HepG2 (cell line): ENCODE measurements around the gene ARCN1. TPM values are rescaled to one million over a fixed set of nuclear protein-coding genes. Genes with fewer than 3 reads are reported as not detected.
A peak's percentile ranks its signal among the peaks of the same experiment; 100 is the strongest.

Experiments used
- CEBPZ ChIP-seq: IDR thresholded peaks from 2 replicates; pipeline ENCODE4 v1.6.1; 2012; ENCODE audit warnings: low read length, improper control_type of control experiment
- GATAD1 ChIP-seq: IDR thresholded peaks from 2 replicates; pipeline ENCODE4 v1.6.1; 2016; ENCODE audit warnings: missing genetic modification reagents, missing compliant biosample characterization
- HOXA3 ChIP-seq: sonication (generic); formaldehyde crosslinking; IDR thresholded peaks from 2 replicates; pipeline ENCODE4 v1.5.0; 2020; ENCODE audit warnings: missing genetic modification reagents
- IKZF1 ChIP-seq: fragments of 450-650 bp; IDR thresholded peaks from 2 replicates; pipeline ENCODE4 v1.7.1; 2016
- KIAA2018 ChIP-seq: sonication (generic); formaldehyde crosslinking; IDR thresholded peaks from 2 replicates; pipeline ENCODE4 v1.5.0; 2020; ENCODE audit warnings: mild to moderate bottlenecking, missing genetic modification reagents, borderline replicate concordance
- PHF20 ChIP-seq: sonication (generic); formaldehyde crosslinking; IDR thresholded peaks from 2 replicates; pipeline ENCODE4 v1.5.0; 2020; ENCODE audit warnings: mild to moderate bottlenecking, missing genetic modification reagents
- SOX6 ChIP-seq, 2 experiments: fragments of 450-650 bp in 1 of 2; sonication (generic) in 1 of 2; formaldehyde crosslinking in 1 of 2; IDR thresholded peaks; 2 replicates each; pipeline versions ENCODE4 v1.4.0 to v1.6.1; 2017 to 2020; ENCODE audit warnings: antibody characterized with exemption in 1 of 2, mild to moderate bottlenecking in 1 of 2, missing genetic modification reagents in 1 of 2
- ZFX ChIP-seq: sonication (generic); formaldehyde crosslinking; IDR thresholded peaks from 2 replicates; pipeline ENCODE4 v1.4.0; 2020; ENCODE audit warnings: mild to moderate bottlenecking, low read depth, missing genetic modification reagents, moderate library complexity
- ZNF558 ChIP-seq: sonication (generic); formaldehyde crosslinking; IDR thresholded peaks from 2 replicates; pipeline ENCODE4 v1.9.0; 2022; ENCODE audit warnings: mild to moderate bottlenecking, missing genetic modification reagents, borderline replicate concordance
- ZNF776 ChIP-seq: sonication (generic); formaldehyde crosslinking; IDR thresholded peaks from 2 replicates; pipeline ENCODE4 v1.4.0; 2020; ENCODE audit warnings: mild to moderate bottlenecking, missing genetic modification reagents
- ZSCAN22 ChIP-seq: sonication (generic); formaldehyde crosslinking; IDR thresholded peaks from 2 replicates; pipeline ENCODE4 v1.4.0; 2020; ENCODE audit warnings: mild to moderate bottlenecking, missing genetic modification reagents
- polyA plus RNA-seq, 8 experiments: library from polyadenylated mRNA; depleted of rRNA in 3 of 8; stranded (reverse) in 7 of 8; unstranded in 1 of 8; fragments of >200 nt; fragmentation: Illumina TruSeq in 4 of 8; extraction: Trizol in 4 of 8; gene quantifications; 2 replicates each; pipeline versions ENCODE4 v1.2.1 to v1.2.3, GENCODE V29; 2011 to 2016; ENCODE audit warnings: low read depth in 4 of 8, missing spikeins in 1 of 8, mixed read lengths in 1 of 8; ENCODE audit not compliant: insufficient read depth in 1 of 8
- total RNA-seq, 5 experiments: library from RNA; depleted of rRNA; stranded (reverse); fragments of >200 nt; fragmentation: Illumina TruSeq; extraction: Trizol; gene quantifications; 2 replicates each; pipeline ENCODE4 v1.2.3, GENCODE V29; 2016; ENCODE audit warnings: low read depth in 1 of 5
- TF ChIP-seq, protein P1 (sequence below): sonication (generic); formaldehyde crosslinking; IDR thresholded peaks from 2 replicates; pipeline ENCODE4; 2020; ENCODE audit warnings: missing genetic modification reagents, mild to moderate bottlenecking, borderline replicate concordance

ARCN1 gene
- total and polyA plus RNA-seq, 2 of the 13 experiments (the other 11 are each of a cell fraction or from before 2014, with no cell fraction given): 148 to 200 TPM

GRCh38 chr11:118572061-118572980 is at the start of gene ARCN1 (continued):
- TF ChIP-seq, protein P1, sequence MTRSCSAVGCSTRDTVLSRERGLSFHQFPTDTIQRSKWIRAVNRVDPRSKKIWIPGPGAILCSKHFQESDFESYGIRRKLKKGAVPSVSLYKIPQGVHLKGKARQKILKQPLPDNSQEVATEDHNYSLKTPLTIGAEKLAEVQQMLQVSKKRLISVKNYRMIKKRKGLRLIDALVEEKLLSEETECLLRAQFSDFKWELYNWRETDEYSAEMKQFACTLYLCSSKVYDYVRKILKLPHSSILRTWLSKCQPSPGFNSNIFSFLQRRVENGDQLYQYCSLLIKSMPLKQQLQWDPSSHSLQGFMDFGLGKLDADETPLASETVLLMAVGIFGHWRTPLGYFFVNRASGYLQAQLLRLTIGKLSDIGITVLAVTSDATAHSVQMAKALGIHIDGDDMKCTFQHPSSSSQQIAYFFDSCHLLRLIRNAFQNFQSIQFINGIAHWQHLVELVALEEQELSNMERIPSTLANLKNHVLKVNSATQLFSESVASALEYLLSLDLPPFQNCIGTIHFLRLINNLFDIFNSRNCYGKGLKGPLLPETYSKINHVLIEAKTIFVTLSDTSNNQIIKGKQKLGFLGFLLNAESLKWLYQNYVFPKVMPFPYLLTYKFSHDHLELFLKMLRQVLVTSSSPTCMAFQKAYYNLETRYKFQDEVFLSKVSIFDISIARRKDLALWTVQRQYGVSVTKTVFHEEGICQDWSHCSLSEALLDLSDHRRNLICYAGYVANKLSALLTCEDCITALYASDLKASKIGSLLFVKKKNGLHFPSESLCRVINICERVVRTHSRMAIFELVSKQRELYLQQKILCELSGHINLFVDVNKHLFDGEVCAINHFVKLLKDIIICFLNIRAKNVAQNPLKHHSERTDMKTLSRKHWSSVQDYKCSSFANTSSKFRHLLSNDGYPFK (CRISPR knock-in tag): peak; percentile 50; the same call in 1 of the 2 replicates
- TF ChIP-seq GATAD1 (CRISPR knock-in tag) (peak; percentile 21; the same call in 1 of the 2 replicates), CEBPZ (no peak), ZSCAN22 (CRISPR knock-in tag) (no peak), SOX6 (IDR thresholded peaks at IDR 0.05) (no peak), SOX6 (CRISPR knock-in tag; IDR thresholded peaks at IDR 0.05) (no peak), ZNF558 (CRISPR knock-in tag) (peak; percentile 51; the same call in 1 of the 2 replicates), ZFX (CRISPR knock-in tag) (peak; percentile 82), KIAA2018 (CRISPR knock-in tag) (no peak), IKZF1 (no peak), PHF20 (CRISPR knock-in tag) (peak; percentile 44), ZNF776 (CRISPR knock-in tag) (peak; percentile 53; the same call in 1 of the 2 replicates), HOXA3 (CRISPR knock-in tag) (peak; percentile 85)
